OCI-LY3 (cell line): ENCODE results near the gene PATJ.

Experiments
- H2AFZ ChIP-seq: fragments of 200-600, 300-600 bp; shearing (Covaris generic); 2 replicates; pipeline ENCODE4 v1.6.0; 2014; ENCODE audit warnings: antibody characterized with exemption, low read depth, low read length
- H3K27ac ChIP-seq: fragments of 200-600, 300-600 bp; sonication (generic); 2 replicates; pipeline ENCODE4 v1.5.1; 2014; ENCODE audit warnings: mild to moderate bottlenecking, low read length, moderate library complexity, mixed read lengths
- H3K27me3 ChIP-seq: fragments of 200-600, 300-600 bp; sonication (generic); 2 replicates; pipeline ENCODE4 v1.6.1; 2014; ENCODE audit warnings: low read depth, low read length, mixed read lengths
- H3K36me3 ChIP-seq: fragments of 200-600, 300-600 bp; sonication (generic); replicated peaks from 2 replicates; pipeline ENCODE3; 2014; ENCODE audit warnings: low read depth, low read length, mixed read lengths
- H3K4me1 ChIP-seq: fragments of 300-600, 200-600 bp; sonication (generic); 2 replicates; pipeline ENCODE4 v1.6.1; 2014; ENCODE audit warnings: low read length, mixed read lengths
- H3K4me2 ChIP-seq: fragments of 200-600, 300-600 bp; sonication (generic); 2 replicates; pipeline ENCODE4 v1.6.1; 2014; ENCODE audit warnings: low read length, mixed read lengths
- H3K4me3 ChIP-seq: fragments of 300-600, 200-600 bp; sonication (generic); 2 replicates; pipeline ENCODE4 v1.5.1; 2014; ENCODE audit warnings: antibody characterized with exemption, mild to moderate bottlenecking, low read length, moderate library complexity
- H3K79me2 ChIP-seq: fragments of 300-600, 200-600 bp; shearing (Covaris generic); 2 replicates; pipeline ENCODE4 v1.6.1; 2014; ENCODE audit warnings: mild to moderate bottlenecking, low read length, mixed read lengths
- H3K9ac ChIP-seq: fragments of 300-600, 200-600 bp; shearing (Covaris generic); 2 replicates; pipeline ENCODE4 v1.6.0; 2014; ENCODE audit warnings: mild to moderate bottlenecking, low read length, moderate library complexity
- H3K9me3 ChIP-seq: fragments of 200-600, 300-600 bp; shearing (Covaris generic); 2 replicates; pipeline ENCODE4 v1.6.1; 2014; ENCODE audit warnings: low read length, mixed read lengths; ENCODE audit not compliant: insufficient read depth
- H4K20me1 ChIP-seq: fragments of 200-600, 300-600 bp; sonication (generic); 2 replicates; pipeline ENCODE4 v1.6.1; 2016; ENCODE audit warnings: low read length, mixed read lengths; ENCODE audit not compliant: insufficient read depth
- EZH2phosphoT487 ChIP-seq: fragments of 200-600 bp; shearing (Covaris generic); IDR thresholded peaks from 2 replicates; pipeline ENCODE4 v1.6.1; 2018; ENCODE audit warnings: antibody characterized with exemption, mixed run types, low read depth
- TF ChIP-seq, protein P1 (sequence below): fragments of 200-600, 300-600 bp; sonication (generic); IDR thresholded peaks from 2 replicates; pipeline ENCODE4 v1.5.1; 2014; ENCODE audit warnings: antibody characterized with exemption, low read length, low read depth

Gene PATJ

DNA sequence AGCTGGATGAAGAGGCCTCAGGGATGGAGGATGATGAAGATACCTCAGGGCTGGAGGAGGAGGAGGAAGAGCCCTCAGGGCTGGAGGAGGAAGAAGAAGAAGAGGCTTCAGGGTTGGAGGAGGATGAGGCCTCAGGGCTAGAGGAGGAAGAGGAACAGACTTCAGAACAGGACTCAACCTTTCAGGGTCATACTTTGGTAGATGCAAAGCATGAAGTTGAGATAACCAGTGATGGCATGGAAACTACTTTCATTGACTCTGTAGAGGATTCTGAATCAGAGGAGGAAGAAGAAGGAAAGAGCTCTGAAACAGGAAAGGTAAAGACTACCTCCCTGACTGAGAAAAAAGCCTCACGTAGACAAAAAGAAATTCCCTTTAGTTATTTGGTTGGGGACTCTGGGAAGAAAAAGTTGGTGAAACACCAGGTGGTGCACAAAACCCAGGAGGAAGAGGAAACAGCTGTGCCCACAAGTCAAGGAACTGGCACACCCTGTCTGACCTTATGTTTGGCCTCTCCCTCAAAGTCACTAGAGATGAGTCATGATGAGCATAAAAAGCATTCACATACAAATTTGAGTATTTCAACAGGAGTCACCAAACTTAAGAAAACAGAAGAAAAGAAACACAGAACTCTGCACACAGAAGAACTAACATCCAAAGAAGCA is 467.8 kb downstream of the PATJ start:
- TF ChIP-seq, protein P1, sequence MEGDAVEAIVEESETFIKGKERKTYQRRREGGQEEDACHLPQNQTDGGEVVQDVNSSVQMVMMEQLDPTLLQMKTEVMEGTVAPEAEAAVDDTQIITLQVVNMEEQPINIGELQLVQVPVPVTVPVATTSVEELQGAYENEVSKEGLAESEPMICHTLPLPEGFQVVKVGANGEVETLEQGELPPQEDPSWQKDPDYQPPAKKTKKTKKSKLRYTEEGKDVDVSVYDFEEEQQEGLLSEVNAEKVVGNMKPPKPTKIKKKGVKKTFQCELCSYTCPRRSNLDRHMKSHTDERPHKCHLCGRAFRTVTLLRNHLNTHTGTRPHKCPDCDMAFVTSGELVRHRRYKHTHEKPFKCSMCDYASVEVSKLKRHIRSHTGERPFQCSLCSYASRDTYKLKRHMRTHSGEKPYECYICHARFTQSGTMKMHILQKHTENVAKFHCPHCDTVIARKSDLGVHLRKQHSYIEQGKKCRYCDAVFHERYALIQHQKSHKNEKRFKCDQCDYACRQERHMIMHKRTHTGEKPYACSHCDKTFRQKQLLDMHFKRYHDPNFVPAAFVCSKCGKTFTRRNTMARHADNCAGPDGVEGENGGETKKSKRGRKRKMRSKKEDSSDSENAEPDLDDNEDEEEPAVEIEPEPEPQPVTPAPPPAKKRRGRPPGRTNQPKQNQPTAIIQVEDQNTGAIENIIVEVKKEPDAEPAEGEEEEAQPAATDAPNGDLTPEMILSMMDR = no peak
- TF ChIP-seq EZH2phosphoT487 = no peak
- Histone ChIP-seq H3K4me3 (no peak overlapping the region), H3K36me3 (no peaks in the 10 kb centered on the region), H4K20me1 (no peaks in the 10 kb centered on the region), H3K27ac (no peak overlapping the region), H3K4me2 (no peak overlapping the region), H3K27me3 (no peaks in the 10 kb centered on the region), H3K9me3 (no peaks in the 10 kb centered on the region), H3K4me1 (no peaks in the 10 kb centered on the region), H3K79me2 (no peaks in the 10 kb centered on the region), H2AFZ (no peak overlapping the region), H3K9ac (no peak overlapping the region)

DNA sequence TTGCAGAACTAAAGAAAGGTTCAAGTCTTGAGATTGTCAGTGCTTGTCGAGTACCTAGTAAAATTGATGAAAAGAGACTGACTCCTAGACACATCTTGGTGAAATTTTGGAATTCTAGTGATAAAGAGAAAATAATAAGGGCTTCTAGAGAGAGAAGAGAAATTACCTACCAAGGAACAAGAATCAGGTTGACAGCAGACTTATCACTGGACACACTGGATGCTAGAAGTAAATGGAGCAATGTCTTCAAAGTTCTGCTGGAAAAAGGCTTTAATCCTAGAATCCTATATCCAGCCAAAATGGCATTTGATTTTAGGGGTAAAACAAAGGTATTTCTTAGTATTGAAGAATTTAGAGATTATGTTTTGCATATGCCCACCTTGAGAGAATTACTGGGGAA is 468.7 kb downstream of the PATJ start:
- Histone ChIP-seq H2AFZ (no peak overlapping the region), H3K4me3 (no peak overlapping the region), H4K20me1 (no peaks in the 10 kb centered on the region), H3K27me3 (no peaks in the 10 kb centered on the region), H3K9ac (no peak overlapping the region), H3K9me3 (no peaks in the 10 kb centered on the region), H3K4me2 (no peak overlapping the region), H3K79me2 (no peaks in the 10 kb centered on the region), H3K36me3 (no peaks in the 10 kb centered on the region), H3K27ac (no peak overlapping the region), H3K4me1 (no peaks in the 10 kb centered on the region)
- TF ChIP-seq, protein P1 = no peak
- TF ChIP-seq EZH2phosphoT487 = no peak

GRCh38 chr1:62212411-62212810 is 470.1 kb downstream of the PATJ start:
- Histone ChIP-seq H3K4me1 (no peaks in the 10 kb centered on the region), H3K79me2 (no peaks in the 10 kb centered on the region), H3K4me3 (no peak overlapping the region), H3K9me3 (no peaks in the 10 kb centered on the region), H3K36me3 (no peaks in the 10 kb centered on the region), H3K9ac (no peak overlapping the region), H3K4me2 (no peak overlapping the region), H3K27me3 (no peaks in the 10 kb centered on the region), H4K20me1 (no peaks in the 10 kb centered on the region), H2AFZ (no peak overlapping the region), H3K27ac (no peak overlapping the region)
- TF ChIP-seq, protein P1 = no peak
- TF ChIP-seq EZH2phosphoT487 = no peak

GRCh38 chr1:62213075-62213914 is 471.0 kb downstream of the PATJ start:
- TF ChIP-seq, protein P1 = no peak
- TF ChIP-seq EZH2phosphoT487 = no peak
- H3K27ac ChIP-seq = no peak overlapping the region

More at GRCh38 chr1:62213075-62213914, 471.0 kb downstream of the PATJ start:
- Histone ChIP-seq H3K36me3 (no peaks in the 10 kb centered on the region), H3K9me3 (no peaks in the 10 kb centered on the region), H3K4me2 (no peak overlapping the region), H3K4me1 (no peaks in the 10 kb centered on the region), H3K9ac (no peak overlapping the region), H3K4me3 (no peak overlapping the region), H4K20me1 (no peaks in the 10 kb centered on the region), H2AFZ (no peak overlapping the region), H3K79me2 (no peaks in the 10 kb centered on the region), H3K27me3 (no peaks in the 10 kb centered on the region)
